GM19395 (cell line): Measurements from ENCODE around the gene COG6.

ENCODE experiments used
- ATAC-seq: cut with Tn5 transposase; IDR thresholded peaks from one replicate; pipeline ENCODE4 v1.9.1; 2021; ENCODE audit warnings: mild to moderate bottlenecking, moderate library complexity; ENCODE audit not compliant: unreplicated experiment

The COG6 gene

DNA sequence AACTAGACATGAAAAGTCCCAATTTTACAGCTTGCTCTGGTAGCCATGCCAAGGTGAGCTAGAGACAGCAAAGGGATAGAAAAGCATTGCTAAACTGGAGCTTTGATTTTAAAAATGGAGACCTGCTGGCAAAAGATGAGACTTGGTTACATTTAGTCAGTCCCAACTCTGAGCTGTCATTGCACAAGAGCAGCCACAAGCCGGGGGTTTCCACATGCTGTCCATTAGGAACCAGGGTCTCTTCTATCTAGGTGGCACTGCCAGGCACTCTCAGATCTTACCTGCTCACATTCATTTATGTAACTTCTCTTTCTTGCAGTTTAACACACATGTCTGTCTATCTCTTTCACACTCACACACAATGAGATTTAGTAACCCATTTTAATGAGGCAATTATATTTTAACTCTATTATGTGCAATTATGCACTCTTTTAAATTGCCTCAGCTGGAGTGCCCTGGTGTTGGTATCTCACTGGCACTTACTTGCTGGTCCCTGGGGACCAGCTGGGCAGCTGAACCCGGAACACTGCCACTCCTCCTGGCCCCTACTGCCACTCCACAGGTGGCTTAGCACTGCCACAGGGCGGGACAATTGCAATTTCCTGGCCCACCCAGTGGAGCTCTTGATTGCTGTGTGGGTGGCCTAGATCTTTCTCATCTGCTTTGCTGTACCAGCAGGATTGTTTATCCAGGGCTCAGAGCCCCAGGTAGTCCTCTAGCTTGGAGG, 112.5 kb downstream of the COG6 start:
- no peak for ATAC-seq

GRCh38 chr13:39768962-39769361, 113.5 kb downstream of the COG6 start:
- ATAC-seq = no peak

DNA sequence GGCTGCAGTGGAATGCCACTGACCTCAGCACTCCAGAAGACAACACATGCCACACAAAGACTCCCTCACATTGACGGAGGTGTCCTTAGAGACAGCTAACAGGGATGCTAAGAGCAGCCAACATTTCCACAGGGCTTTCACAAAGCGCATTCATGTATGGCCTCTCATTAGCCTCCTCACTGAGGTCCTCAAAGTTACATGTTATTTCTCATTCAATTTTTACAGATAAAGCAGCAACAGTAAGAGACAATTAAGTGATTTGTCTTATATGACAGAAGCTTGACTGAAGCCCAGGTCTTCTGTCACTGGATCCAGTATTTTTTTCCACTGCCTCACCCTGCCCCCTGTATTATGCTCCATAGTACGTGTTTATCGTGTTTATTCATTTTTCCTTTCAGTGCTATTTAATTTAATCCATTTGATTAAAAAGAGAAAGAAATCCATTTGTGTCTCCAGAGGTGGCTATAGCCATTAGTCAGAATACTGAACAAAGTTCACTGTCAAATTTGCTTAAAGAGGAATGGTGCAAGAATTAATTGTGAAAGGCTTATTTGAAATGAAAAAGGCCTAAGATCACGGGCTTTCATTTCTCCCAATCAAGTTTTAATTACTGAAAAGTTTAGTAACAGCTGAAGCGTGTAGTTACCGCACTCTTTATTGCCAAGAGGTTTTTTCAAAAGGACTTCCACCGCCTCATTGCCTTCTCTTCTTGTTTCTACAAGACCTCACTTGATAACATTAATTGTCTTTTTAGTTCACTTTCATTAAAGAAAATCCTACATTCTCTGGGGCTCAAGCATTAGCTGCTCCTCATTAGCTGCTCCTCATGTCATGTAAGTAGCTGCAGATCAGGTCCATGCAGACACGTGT, 115.0 kb downstream of the COG6 start:
- ATAC-seq = no peak

GRCh38 chr13:39773833-39774232, 118.4 kb downstream of the COG6 start:
- ATAC-seq = no peak

- ATAC-seq = no peak
Measured at GRCh38 chr13:39776439-39776838, 121.0 kb downstream of the COG6 start.

DNA sequence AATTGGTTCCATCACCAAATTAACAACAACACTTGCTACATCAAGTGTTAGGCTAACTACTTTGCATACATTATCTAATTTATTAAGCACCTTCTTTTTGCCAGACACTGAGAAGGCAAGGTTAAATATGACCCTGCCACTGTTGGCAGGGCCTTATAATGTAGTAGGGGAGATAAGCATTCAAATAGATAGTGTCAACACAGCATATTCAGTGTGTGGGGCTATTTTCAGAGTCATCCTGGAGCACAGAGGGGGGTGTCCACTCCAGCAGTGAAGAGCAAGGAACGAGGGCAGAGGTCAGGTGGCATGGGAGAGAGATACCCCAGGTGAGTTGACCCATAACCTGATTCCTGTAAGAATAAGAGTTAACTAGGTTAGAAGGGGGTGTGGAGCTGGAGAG, 121.6 kb downstream of the COG6 start:
- no peak for ATAC-seq

DNA sequence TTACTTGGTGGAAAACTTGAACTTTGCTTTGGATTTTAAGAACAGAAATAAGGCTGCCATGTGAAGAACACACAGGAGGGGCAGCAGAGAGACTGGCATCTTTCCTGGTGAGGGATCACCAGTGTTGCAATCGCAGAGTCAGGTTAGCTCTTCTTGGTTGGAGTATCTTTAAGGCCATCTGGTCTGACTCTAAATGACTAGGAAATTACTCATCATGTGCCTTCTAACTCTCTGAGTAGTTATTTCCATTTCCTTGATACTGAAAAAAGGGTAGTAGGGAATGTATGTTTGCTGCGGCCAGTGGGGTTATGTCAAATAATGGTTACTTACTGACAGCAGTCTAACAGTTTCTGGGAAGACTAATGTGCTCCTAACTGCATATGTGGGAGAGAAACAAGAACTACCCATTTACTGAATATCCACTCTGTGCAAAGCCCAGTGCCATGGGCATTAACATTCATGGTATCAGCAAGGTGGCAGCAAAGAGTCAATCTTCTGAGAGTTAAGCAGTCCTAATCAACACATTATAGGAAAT, 122.1 kb downstream of the COG6 start:
- ATAC-seq = no peak

DNA sequence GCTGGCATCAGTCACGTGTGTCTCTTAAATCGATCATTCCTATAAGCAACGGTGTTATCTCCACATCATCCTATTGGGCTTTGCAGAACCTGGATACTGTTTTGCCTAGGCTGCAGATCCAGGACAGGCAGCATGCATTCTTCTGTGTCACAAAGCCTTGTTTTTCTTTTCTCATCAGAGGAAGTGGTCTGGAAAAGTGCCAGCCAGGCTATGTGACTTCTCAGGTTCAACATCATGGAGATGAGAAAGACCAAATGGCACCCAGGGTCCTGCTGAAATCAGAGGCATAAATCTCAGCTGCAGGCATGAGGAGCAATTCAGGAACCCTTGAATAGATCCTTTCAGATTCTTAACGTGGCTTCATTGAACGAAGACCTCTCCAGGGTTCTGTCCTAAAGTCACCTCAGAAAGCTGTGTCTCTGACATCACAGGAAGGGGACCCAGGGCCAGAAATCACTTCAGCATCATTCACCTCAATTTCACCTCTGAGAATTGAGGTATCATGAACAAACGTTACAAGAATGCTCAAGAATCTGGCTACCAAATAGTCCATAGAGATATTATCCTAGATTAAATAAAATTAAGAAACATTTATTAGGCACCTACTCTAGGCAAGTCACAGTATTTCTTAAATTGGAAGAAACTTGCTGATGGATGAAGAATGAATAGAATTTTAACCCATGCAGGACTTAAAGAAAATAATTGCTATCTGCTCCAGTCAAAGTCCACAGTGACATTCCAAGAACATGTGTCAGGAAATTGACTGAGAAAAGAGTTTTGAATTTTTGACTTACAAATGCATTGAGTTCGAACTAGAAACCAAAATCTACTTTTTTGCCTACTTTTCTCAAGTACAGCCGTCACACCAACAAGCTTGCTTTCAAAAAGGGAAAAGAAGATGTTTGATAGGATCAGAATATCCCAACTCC, 124.1 kb downstream of the COG6 start:
- ATAC-seq = no peak

- no peak for ATAC-seq
Measured at GRCh38 chr13:39780711-39781110, 125.2 kb downstream of the COG6 start.

DNA sequence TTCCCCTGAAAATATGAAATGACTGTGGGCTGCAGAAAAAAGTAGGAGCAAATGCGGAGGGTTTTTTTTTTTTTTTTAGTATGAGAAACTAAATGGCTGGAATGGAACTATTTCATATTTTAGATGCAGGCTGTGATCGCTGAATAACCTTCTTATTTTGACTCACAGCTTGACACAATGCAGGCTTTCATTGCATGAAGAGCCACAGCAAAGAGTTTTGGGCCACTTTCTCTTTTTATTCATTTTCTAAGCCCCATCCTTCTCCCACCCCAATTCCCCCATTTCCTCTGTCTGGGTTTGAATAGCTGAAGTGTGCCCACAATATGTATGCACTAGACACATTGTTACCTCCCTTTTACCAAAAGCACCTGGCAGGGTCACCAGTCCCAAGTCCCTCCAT, 125.9 kb downstream of the COG6 start:
- no peak for ATAC-seq

DNA sequence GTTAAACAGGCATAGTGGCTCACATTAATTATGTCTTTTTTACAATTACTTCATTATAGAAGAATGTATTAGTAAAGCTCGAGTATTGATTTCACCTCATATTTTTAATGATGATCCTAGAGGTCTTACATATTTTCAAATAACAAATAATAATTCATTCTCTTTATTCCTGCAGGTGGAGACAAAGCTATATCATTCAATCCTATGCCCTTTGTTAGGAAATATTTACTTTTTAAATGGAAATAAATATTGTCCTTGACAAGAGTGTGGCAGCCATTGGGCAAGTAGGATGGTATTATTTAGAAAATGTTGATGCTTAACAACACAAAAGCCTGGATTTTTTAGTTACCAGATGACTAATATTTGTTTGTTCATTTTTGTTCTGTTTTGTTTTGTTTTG, 127.6 kb downstream of the COG6 start:
- no peak for ATAC-seq

- ATAC-seq = no peak
Measured at GRCh38 chr13:39784347-39784746, 128.9 kb downstream of the COG6 start.

- no peak for ATAC-seq
Measured at GRCh38 chr13:39786091-39786490, 130.6 kb downstream of the COG6 start.

GRCh38 chr13:39787086-39787487, 131.6 kb downstream of the COG6 start:
- ATAC-seq = no peak

DNA sequence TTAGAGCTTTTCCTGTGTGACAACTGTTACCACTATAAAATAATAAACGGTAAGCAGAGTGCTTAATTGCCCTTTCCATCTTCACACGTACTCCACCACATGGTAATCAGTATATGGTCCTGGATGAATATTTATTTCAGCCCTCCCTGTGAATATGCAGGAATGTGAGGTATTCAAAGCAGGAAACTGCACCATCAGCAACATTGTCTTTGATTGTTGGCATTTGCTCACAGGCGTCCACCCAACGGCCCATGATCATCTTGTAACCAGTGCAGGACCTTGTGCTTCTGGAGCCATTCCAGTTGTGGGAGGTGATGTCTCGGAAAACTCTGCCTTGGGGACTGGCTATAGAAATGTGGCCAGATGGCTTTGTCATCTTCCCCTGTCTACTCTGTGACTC, 132.6 kb downstream of the COG6 start:
- no peak for ATAC-seq

GRCh38 chr13:39789451-39789850, 134.0 kb downstream of the COG6 start:
- ATAC-seq = no peak
